Measurements from ENCODE around the gene OSBPL2. TPM values are rescaled to one million over a fixed set of nuclear protein-coding genes. Genes with fewer than 3 reads are reported as not detected.

OSBPL2 gene
- total RNA-seq, 2 experiments from 2014 or later, result 17.2 to 40.0 TPM

DNA sequence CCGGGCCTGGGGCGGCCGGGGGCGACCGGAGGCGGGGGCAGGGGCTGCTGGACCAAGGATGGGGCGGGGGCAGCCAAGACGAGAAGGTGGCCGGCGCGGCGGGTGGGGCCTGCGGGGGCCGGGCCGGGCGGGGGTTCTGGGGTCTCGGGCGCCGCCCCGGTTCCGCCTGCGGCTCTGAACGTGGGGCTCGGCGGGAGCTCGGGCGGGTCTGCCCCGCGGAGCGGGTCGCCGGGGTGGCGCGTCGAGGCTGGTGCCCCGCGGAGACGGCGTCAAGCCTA lies 64.7 kb downstream of the OSBPL2 start:
- H3K9me3 ChIP-seq (ENCODE audit: low read length), result no peaks in the 10 kb centered on the region
- H3K4me2 ChIP-seq (ENCODE audit: low read length), result peak overlapping the region; percentile 82
- no peaks in the 10 kb centered on the region for H3K9me2 ChIP-seq (ENCODE audit: insufficient read depth, low read length)
- H3K36me3 ChIP-seq (ENCODE audit: insufficient read depth, low read length), result peaks cover 49% of the 10 kb centered on the region
- CTCF ChIA-PET (ENCODE audit: unreplicated experiment), result no interaction called here
- H3K79me2 ChIP-seq (ENCODE audit: insufficient read depth, low read depth, low read length), result peaks cover 32% of the 10 kb centered on the region
- peaks cover 27% of the 10 kb centered on the region for H3K4me1 ChIP-seq (ENCODE audit: insufficient read depth, low read length, poor library complexity, severe bottlenecking)
- no peak for DNase-seq (ENCODE audit: low spot score)
- H2AFZ ChIP-seq (ENCODE audit: low read length), result no peak overlapping the region
- H4K20me1 ChIP-seq (ENCODE audit: insufficient read depth, low read length), result peaks cover 16% of the 10 kb centered on the region; the same call in 1 of the 2 replicates
- peak overlapping the region; percentile 8 for H3K27ac ChIP-seq (ENCODE audit: low read depth, low read length, poor library complexity, severe bottlenecking)
- H3K4me3 ChIP-seq (ENCODE audit: low read depth, low read length, poor library complexity, severe bottlenecking), result peak overlapping the region; percentile 100
- POLR2A ChIA-PET, result interaction anchor here (0.9 kb wide), 1 partner anchor 67 kb away, joined by 4 read pairs; no protein-coding TSS in a partner anchor
- no peak for TF ChIP-seq EZH2phosphoT487 (IDR thresholded peaks at IDR 0.05; ENCODE audit: borderline replicate concordance, low read depth, low read length)
- TF ChIP-seq, protein P1, sequence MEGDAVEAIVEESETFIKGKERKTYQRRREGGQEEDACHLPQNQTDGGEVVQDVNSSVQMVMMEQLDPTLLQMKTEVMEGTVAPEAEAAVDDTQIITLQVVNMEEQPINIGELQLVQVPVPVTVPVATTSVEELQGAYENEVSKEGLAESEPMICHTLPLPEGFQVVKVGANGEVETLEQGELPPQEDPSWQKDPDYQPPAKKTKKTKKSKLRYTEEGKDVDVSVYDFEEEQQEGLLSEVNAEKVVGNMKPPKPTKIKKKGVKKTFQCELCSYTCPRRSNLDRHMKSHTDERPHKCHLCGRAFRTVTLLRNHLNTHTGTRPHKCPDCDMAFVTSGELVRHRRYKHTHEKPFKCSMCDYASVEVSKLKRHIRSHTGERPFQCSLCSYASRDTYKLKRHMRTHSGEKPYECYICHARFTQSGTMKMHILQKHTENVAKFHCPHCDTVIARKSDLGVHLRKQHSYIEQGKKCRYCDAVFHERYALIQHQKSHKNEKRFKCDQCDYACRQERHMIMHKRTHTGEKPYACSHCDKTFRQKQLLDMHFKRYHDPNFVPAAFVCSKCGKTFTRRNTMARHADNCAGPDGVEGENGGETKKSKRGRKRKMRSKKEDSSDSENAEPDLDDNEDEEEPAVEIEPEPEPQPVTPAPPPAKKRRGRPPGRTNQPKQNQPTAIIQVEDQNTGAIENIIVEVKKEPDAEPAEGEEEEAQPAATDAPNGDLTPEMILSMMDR (conservative IDR thresholded peaks at IDR 0.05; ENCODE audit: low read length), result no peak
- intact Hi-C loops (cut with micrococcal nuclease; ENCODE audit: unreplicated experiment), result loop anchor here (2.0 kb wide), 1 partner anchor 104 kb away; the partner anchor contains the start of gene CABLES2
- no TSS peak for BruUV-seq (replicated peaks)

DNA sequence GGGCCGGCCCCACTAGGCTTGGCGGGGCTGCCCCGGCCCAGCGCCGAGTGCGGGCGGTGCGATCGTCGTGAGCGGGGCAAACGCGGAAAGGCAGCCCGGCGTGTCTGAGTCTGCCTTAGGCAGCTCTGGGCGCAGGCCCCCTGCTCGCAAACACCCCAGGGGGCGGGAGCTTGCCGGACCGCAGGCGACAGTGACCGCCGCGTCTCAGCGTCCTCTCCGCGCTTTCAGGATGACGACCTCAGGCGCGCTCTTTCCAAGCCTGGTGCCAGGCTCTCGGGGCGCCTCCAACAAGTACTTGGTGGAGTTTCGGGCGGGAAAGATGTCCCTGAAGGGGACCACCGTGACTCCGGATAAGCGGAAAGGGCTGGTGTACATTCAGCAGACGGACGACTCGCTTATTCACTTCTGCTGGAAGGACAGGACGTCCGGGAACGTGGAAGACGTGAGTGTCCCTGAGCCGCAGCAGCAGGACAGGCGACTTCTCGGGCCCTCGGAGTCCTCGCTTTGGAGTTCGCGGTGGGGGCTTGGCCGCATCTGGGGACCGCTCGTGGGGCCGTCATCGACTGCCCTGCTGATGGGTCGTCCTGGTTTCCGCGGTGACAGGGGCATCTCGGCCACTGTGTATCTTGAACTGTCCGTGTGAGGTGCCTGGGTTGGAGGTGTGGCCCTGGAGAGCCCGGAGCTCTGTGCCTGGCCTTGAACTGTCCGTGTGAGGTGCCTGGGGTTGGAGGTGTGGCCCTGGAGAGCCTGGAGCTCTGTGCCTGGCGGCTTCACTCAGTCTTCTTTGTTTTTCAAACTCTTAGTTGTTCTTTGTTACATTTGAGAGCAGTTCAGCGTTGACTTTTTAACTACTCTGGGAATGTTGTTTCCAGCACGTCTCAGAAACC lies 65.3 kb downstream of the OSBPL2 start:
- peak overlapping the region; percentile 82 for H3K4me2 ChIP-seq (ENCODE audit: low read length)
- H4K20me1 ChIP-seq (ENCODE audit: insufficient read depth, low read length), result peaks cover 16% of the 10 kb centered on the region; the same call in 1 of the 2 replicates
- peaks cover 54% of the 10 kb centered on the region for H3K36me3 ChIP-seq (ENCODE audit: insufficient read depth, low read length)
- H3K9me3 ChIP-seq (ENCODE audit: low read length), result no peaks in the 10 kb centered on the region
- peak; percentile 34 for DNase-seq (ENCODE audit: low spot score)
- BruUV-seq (replicated peaks), result no TSS peak
- peaks cover 32% of the 10 kb centered on the region for H3K79me2 ChIP-seq (ENCODE audit: insufficient read depth, low read depth, low read length)
- intact Hi-C loops (cut with micrococcal nuclease; ENCODE audit: unreplicated experiment), result loop anchor here (2.0 kb wide), 1 partner anchor 103 kb away; the partner anchor contains the start of gene CABLES2
- peak overlapping the region; percentile 8 for H3K27ac ChIP-seq (ENCODE audit: low read depth, low read length, poor library complexity, severe bottlenecking)
- H2AFZ ChIP-seq (ENCODE audit: low read length), result no peak overlapping the region
- H3K4me3 ChIP-seq (ENCODE audit: low read depth, low read length, poor library complexity, severe bottlenecking), result peak overlapping the region; percentile 100
- H3K4me1 ChIP-seq (ENCODE audit: insufficient read depth, low read length, poor library complexity, severe bottlenecking), result peaks cover 27% of the 10 kb centered on the region
- CTCF ChIA-PET (ENCODE audit: unreplicated experiment), result no interaction called here
- POLR2A ChIA-PET, result no interaction called here
- H3K9me2 ChIP-seq (ENCODE audit: insufficient read depth, low read length), result no peaks in the 10 kb centered on the region
- no peak for TF ChIP-seq EZH2phosphoT487 (IDR thresholded peaks at IDR 0.05; ENCODE audit: borderline replicate concordance, low read depth, low read length)
- TF ChIP-seq, protein P1 (conservative IDR thresholded peaks at IDR 0.05; ENCODE audit: low read length), result no peak

Data from OCI-LY7 (cell line).